C4-2B (cell line): ENCODE measurements around the gene ZDBF2.

Source experiments
- H3K27ac ChIP-seq: fragments of 450-650 bp; 2 replicates; pipeline ENCODE4 v1.5.1; 2017
- ZFX ChIP-seq: fragments of 450-650 bp; IDR thresholded peaks from 2 replicates; pipeline ENCODE4 v1.6.1; 2017
- TF ChIP-seq, protein P1 (sequence below): fragments of 450-650 bp; conservative IDR thresholded peaks from 2 replicates; pipeline ENCODE4 v1.5.1; 2017; ENCODE audit warnings: mild to moderate bottlenecking

Gene ZDBF2

DNA sequence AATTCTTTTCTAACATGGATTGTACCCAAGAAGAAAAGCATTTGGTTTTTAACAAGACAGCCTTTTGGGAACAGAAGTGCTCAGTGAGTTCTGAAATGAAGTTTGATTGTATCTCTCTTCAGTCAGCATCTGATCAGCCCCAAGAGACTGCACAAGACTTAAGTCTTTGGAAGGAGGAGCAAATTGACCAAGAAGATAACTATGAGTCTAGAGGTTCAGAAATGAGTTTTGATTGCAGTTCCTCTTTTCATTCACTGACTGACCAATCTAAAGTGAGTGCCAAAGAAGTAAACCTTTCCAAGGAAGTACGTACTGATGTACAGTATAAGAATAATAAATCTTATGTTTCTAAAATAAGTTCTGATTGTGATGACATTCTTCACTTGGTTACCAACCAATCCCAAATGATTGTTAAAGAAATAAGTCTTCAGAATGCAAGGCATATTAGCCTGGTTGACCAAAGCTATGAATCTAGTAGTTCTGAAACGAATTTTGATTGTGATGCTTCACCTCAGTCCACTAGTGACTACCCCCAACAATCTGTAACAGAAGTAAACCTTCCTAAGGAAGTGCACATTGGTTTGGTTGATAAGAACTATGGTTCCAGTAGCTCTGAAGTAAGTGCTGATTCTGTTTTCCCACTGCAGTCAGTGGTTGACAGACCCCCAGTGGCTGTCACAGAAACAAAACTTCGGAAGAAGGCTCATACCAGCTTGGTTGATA is 31.2 kb downstream of the ZDBF2 start:
- H3K27ac ChIP-seq = no peak overlapping the region
- TF ChIP-seq ZFX = no peak
- TF ChIP-seq, protein P1, sequence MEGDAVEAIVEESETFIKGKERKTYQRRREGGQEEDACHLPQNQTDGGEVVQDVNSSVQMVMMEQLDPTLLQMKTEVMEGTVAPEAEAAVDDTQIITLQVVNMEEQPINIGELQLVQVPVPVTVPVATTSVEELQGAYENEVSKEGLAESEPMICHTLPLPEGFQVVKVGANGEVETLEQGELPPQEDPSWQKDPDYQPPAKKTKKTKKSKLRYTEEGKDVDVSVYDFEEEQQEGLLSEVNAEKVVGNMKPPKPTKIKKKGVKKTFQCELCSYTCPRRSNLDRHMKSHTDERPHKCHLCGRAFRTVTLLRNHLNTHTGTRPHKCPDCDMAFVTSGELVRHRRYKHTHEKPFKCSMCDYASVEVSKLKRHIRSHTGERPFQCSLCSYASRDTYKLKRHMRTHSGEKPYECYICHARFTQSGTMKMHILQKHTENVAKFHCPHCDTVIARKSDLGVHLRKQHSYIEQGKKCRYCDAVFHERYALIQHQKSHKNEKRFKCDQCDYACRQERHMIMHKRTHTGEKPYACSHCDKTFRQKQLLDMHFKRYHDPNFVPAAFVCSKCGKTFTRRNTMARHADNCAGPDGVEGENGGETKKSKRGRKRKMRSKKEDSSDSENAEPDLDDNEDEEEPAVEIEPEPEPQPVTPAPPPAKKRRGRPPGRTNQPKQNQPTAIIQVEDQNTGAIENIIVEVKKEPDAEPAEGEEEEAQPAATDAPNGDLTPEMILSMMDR = no peak

DNA sequence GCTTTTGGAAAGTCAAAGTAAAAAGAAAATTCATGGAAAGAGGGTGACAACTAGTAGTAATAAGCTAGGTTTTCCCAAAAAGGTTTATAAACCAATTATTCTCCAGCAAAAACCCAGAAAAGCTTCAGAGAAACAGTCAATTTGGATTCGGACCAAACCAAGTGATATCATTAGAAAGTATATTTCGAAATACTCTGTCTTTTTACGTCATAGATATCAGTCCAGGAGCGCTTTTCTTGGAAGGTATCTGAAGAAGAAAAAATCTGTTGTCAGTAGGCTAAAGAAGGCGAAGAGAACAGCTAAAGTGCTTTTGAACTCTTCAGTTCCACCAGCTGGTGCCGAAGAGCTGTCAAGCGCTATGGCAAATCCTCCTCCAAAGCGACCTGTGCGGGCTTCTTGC is 36.6 kb downstream of the ZDBF2 start:
- TF ChIP-seq, protein P1 = no peak
- no peak for TF ChIP-seq ZFX

DNA sequence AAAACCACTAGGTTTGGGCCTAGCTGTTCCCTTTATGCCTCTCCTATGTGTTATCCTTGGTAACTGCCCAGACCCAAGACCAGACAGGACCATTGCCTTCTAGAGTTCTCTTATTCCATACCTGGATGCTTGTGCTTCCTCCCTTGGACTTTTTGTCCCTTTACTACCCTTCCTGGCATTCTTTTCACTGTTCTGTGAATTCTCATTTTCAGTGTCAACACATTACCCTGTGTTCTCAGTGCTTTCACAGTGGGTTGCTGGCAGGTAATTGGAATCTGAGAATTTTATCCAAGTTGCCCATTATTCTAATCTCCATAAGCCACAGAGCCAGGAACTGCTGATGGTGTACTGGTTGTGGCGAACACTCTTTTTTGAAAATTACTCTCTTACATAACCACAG is 41.7 kb downstream of the ZDBF2 start:
- TF ChIP-seq, protein P1 = no peak
- H3K27ac ChIP-seq = no peak overlapping the region

More for the DNA sequence above, 36.6 kb downstream of the ZDBF2 start:
- no peak overlapping the region for H3K27ac ChIP-seq

DNA sequence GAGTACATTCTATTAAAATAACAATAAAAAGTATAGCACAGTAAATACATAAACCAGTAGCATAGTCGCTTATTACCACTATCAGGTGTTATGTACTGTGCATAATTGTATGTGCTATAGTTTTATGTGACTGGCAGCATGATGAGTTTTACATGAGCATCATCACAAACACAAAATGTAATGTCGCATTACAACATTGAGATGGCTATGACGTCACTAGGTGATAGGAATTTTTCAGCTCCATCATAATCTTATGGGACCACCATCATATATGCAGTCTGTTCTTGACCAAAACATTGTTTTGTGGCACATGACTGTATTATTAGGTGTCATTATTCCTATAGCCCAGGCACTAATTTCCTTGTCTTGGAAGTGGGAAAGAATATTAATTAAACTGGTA is 48.6 kb downstream of the ZDBF2 start:
- no peak overlapping the region for H3K27ac ChIP-seq
- no peak for TF ChIP-seq ZFX
- TF ChIP-seq, protein P1 = no peak

DNA sequence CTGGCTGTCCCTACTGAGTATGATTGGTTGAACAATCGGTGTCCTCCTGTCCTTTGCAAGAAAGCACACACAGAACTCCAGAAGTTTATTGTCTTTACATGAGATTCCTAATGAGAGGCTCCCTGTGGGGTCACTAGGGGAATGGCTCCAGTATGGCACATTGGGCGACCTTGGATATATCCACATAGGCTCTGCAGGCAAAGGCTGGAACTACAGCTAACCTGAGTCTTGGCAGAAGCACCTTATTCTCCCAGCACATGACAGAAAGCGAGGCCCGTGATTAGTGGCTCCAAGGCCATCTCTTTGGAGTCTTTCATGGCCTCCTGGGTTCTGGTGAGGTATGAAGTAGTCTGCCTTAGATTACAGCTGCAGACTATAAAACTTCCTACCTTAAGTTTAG is 49.0 kb downstream of the ZDBF2 start:
- TF ChIP-seq ZFX = no peak
- TF ChIP-seq, protein P1 = no peak
- H3K27ac ChIP-seq = no peak overlapping the region

DNA sequence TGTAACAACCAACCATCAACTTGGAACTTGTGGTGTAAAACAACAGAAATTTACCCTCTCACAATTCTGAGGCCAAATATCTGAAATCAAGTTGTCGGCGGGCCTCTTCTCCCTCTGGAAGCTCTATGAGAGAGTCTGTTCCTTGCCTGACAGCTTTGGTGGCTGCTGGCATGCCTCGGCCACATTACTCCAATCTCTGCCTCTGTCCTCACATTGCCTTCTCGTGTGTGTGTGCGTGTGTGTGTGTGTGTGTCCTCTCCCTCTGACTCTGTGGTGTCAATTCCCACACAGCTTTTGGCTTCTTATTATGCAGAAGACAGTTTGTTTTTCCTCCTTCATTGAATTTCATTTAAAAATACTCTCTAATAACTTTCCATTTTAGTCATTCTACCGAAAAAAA is 50.4 kb downstream of the ZDBF2 start:
- H3K27ac ChIP-seq = no peak overlapping the region
- TF ChIP-seq, protein P1 = no peak
- TF ChIP-seq ZFX = no peak

DNA sequence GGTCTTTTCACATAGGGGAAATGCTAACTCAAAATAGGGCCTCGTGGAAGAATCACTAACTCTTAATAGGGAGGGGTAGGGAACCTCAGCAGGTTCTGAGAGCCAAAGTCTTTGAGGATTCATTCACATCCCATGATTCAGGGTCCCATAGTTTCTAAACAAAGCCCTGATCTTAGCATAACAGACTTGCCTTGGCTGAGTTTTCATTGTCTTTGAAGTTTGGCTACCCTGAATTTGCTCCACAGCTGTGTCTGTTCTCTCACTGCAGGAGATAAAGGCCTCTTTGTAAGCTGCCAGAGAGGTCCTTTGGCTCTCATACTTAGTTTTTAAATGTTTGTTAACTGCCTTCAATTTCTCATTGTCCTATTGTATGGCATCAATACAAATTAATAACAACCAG is 54.5 kb downstream of the ZDBF2 start:
- TF ChIP-seq, protein P1 = no peak
- no peak for TF ChIP-seq ZFX
- H3K27ac ChIP-seq = no peak overlapping the region
